ENCODE data around the gene GOLGA7B.

The GOLGA7B gene

GRCh38 chr10:97849687-97850402 is at the start of gene GOLGA7B:
TSS of gene GOLGA7B (plus strand) at chr10:97849843. CDS start at chr10:97850304, 461 bp downstream.
- H3K27ac ChIP-seq, result peak within 1 kb of the TSS; percentile 24
- DNase-seq (ENCODE audit: low read depth, low spot score), result no peak

- H3K27ac ChIP-seq, result no peak overlapping the region
- DNase-seq (ENCODE audit: low read depth, low spot score), result no peak
Observed at GRCh38 chr10:97800474-97800873, 49.2 kb upstream of the GOLGA7B start.

- H3K27ac ChIP-seq, result no peak overlapping the region
- no peak for DNase-seq (ENCODE audit: low read depth, low spot score)
Observed at GRCh38 chr10:97801422-97801821, 48.2 kb upstream of the GOLGA7B start.

- no peak for DNase-seq (ENCODE audit: low read depth, low spot score)
- H3K27ac ChIP-seq, result no peak overlapping the region
Observed at GRCh38 chr10:97805096-97805884, 44.4 kb upstream of the GOLGA7B start.

- H3K27ac ChIP-seq, result no peak overlapping the region
- DNase-seq (ENCODE audit: low read depth, low spot score), result no peak
Observed at GRCh38 chr10:97805949-97806348, 43.7 kb upstream of the GOLGA7B start.

GRCh38 chr10:97810446-97810845 is 39.2 kb upstream of the GOLGA7B start:
- peak; percentile 16 for DNase-seq (ENCODE audit: low read depth, low spot score)
- no peak overlapping the region for H3K27ac ChIP-seq

GRCh38 chr10:97811958-97812357 is 37.7 kb upstream of the GOLGA7B start:
- no peak for DNase-seq (ENCODE audit: low read depth, low spot score)
- no peak overlapping the region for H3K27ac ChIP-seq

GRCh38 chr10:97812696-97813095 is 36.9 kb upstream of the GOLGA7B start:
- H3K27ac ChIP-seq, result no peak overlapping the region
- no peak for DNase-seq (ENCODE audit: low read depth, low spot score)

GRCh38 chr10:97813311-97813710 is 36.3 kb upstream of the GOLGA7B start:
- no peak for DNase-seq (ENCODE audit: low read depth, low spot score)
- no peak overlapping the region for H3K27ac ChIP-seq

GRCh38 chr10:97814996-97815395 is 34.6 kb upstream of the GOLGA7B start:
- H3K27ac ChIP-seq, result no peak overlapping the region
- DNase-seq (ENCODE audit: low read depth, low spot score), result no peak

- DNase-seq (ENCODE audit: low read depth, low spot score), result no peak
- no peak overlapping the region for H3K27ac ChIP-seq
Observed at GRCh38 chr10:97816609-97817008, 33.0 kb upstream of the GOLGA7B start.

GRCh38 chr10:97818572-97818971 is 31.1 kb upstream of the GOLGA7B start:
- H3K27ac ChIP-seq, result no peak overlapping the region
- DNase-seq (ENCODE audit: low read depth, low spot score), result no peak

- no peak for DNase-seq (ENCODE audit: low read depth, low spot score)
- no peak overlapping the region for H3K27ac ChIP-seq
Observed at GRCh38 chr10:97820096-97820704, 29.4 kb upstream of the GOLGA7B start.

GRCh38 chr10:97821308-97822038 is 28.2 kb upstream of the GOLGA7B start:
- H3K27ac ChIP-seq, result no peak overlapping the region
- DNase-seq (ENCODE audit: low read depth, low spot score), result no peak

- DNase-seq (ENCODE audit: low read depth, low spot score), result no peak
- H3K27ac ChIP-seq, result no peak overlapping the region
Observed at GRCh38 chr10:97822261-97822687, 27.4 kb upstream of the GOLGA7B start.

GRCh38 chr10:97823734-97824133 is 25.9 kb upstream of the GOLGA7B start:
- DNase-seq (ENCODE audit: low read depth, low spot score), result no peak
- H3K27ac ChIP-seq, result no peak overlapping the region

- DNase-seq (ENCODE audit: low read depth, low spot score), result no peak
Observed at GRCh38 chr10:97825020-97825760, 24.5 kb upstream of the GOLGA7B start.

GRCh38 chr10:97826892-97827291 is 22.8 kb upstream of the GOLGA7B start:
- no peak for DNase-seq (ENCODE audit: low read depth, low spot score)
- no peak overlapping the region for H3K27ac ChIP-seq

More at GRCh38 chr10:97825020-97825760, 24.5 kb upstream of the GOLGA7B start:
- H3K27ac ChIP-seq, result no peak overlapping the region

- no peak for DNase-seq (ENCODE audit: low read depth, low spot score)
- no peak overlapping the region for H3K27ac ChIP-seq
Observed at GRCh38 chr10:97827702-97828291, 21.8 kb upstream of the GOLGA7B start.
